AG04450 (cell line): Measurements from ENCODE around the gene KLK14. TPM values are rescaled to one million over a fixed set of nuclear protein-coding genes. Genes with fewer than 3 reads are reported as not detected.

ENCODE experiments used
- CTCF ChIA-PET: fragments of 300-600, 350-600 bp; formaldehyde crosslinking; extraction: SDS; loops from one replicate; lab custom pipeline; 2022; ENCODE audit warnings: antibody characterized with exemption, inconsistent platforms; lab: Charles Lee
- POLR2A ChIA-PET: fragments of 350-600 bp; formaldehyde crosslinking; extraction: SDS; loops from one replicate; lab custom pipeline; 2021; ENCODE audit warnings: antibody characterized with exemption, inconsistent platforms; lab: Yijun Ruan, JAX
- DNase-seq: peaks from one replicate; pipeline ENCODE4 v3.0.0-alpha.2; 2011; ENCODE audit warnings: low read depth, low spot score
- H3K27ac ChIP-seq: one replicate; pipeline ENCODE4 v1.5.1; 2012; ENCODE audit warnings: low read depth, low read length, control low read depth
- H3K27me3 ChIP-seq: one replicate; pipeline ENCODE4 v1.6.0; 2012; ENCODE audit warnings: low read length; ENCODE audit not compliant: control insufficient read depth, insufficient read depth
- H3K4me3 ChIP-seq: 2 replicates; pipeline ENCODE4 v1.5.1; 2011; ENCODE audit warnings: mild to moderate bottlenecking, low read depth, low read length, control low read depth
- H3K9me3 ChIP-seq: 2 replicates; pipeline ENCODE4 v1.5.1; 2012; ENCODE audit warnings: low read length; ENCODE audit not compliant: control insufficient read depth, insufficient read depth
- CTCF ChIP-seq: IDR thresholded peaks from 2 replicates; pipeline ENCODE4 v1.5.1; 2011; ENCODE audit warnings: low read depth, low read length, control low read depth, inconsistent platforms
- polyA plus RNA-seq: library from polyadenylated mRNA; depleted of rRNA; stranded (reverse); fragments of >200 nt; gene quantifications from 2 replicates; pipeline ENCODE4 v1.2.3, GENCODE V29; 2011

Gene KLK14
- polyA plus RNA-seq, 1 experiment: not detected

DNA sequence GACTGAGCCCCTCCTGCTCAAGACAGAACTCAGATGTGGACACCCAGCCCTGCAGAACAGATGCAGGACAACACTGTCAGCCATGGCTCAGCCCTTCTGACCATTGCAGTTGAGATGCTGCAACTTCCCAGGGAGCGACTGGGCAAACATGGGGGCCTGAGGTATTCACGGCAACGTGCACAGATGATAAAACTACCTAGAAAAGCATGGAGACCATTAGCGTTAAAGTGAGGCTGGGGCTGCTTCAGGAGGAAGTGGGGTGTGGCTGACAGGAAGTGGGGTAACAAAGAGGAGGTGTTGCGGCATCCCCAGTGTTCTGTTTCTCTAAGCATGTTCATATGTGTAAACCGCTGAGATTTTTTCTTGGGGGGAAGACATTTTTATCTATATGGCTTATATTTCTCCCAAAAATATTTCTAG lies 40.7 kb upstream of the KLK14 start:
- no peaks in the 10 kb centered on the region for H3K27me3 ChIP-seq
- H3K4me3 ChIP-seq: no peak overlapping the region
- DNase-seq: no peak
- ChIA-PET POLR2A (no interaction called here), CTCF (no interaction called here)
- no peak overlapping the region for H3K27ac ChIP-seq
- H3K9me3 ChIP-seq: no peaks in the 10 kb centered on the region
- no peak for TF ChIP-seq CTCF

GRCh38 chr19:51122112-51122981 lies 39.7 kb upstream of the KLK14 start:
- no peaks in the 10 kb centered on the region for H3K27me3 ChIP-seq
- H3K9me3 ChIP-seq: no peaks in the 10 kb centered on the region
- CTCF ChIA-PET: no interaction called here
- TF ChIP-seq CTCF: no peak
- no peak overlapping the region for H3K4me3 ChIP-seq
- POLR2A ChIA-PET: interaction anchor here (0.6 kb wide), 1 partner anchor 70 kb away, joined by 3 read pairs; no protein-coding TSS in a partner anchor
- no peak overlapping the region for H3K27ac ChIP-seq
- DNase-seq: no peak

DNA sequence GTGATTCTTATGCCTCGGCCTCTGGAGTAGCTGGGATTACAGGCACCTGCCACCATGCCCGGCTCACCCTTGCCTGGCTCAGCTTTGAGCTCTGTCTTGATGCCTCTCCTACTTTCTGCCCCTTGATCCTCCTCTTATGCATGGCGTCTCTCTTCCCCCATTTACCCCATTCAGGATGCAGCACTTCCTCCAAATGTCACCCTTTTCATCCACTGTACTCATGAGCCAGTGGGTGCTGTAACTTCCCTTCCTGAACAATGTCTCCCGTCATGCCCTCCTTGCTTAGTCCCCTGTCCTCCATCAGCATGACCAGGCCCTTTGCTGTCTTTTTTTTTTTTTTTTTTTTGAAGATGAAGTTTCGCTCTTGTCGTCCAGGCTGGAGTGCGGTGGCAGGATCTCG lies 38.6 kb upstream of the KLK14 start:
- Histone ChIP-seq H3K27ac (no peak overlapping the region), H3K27me3 (no peaks in the 10 kb centered on the region), H3K4me3 (no peak overlapping the region), H3K9me3 (no peaks in the 10 kb centered on the region)
- no peak for TF ChIP-seq CTCF
- no peak for DNase-seq
- POLR2A ChIA-PET: no interaction called here
- CTCF ChIA-PET: no interaction called here

- Histone ChIP-seq H3K9me3 (no peaks in the 10 kb centered on the region), H3K4me3 (no peak overlapping the region), H3K27ac (no peak overlapping the region), H3K27me3 (peaks cover 4% of the 10 kb centered on the region)
- ChIA-PET CTCF (no interaction called here), POLR2A (no interaction called here)
- no peak for DNase-seq
- no peak for TF ChIP-seq CTCF
These were observed 37.5 kb upstream of the KLK14 start for GRCh38 chr19:51120160-51120559.

GRCh38 chr19:51119611-51120010 lies 36.9 kb upstream of the KLK14 start:
- no peak for TF ChIP-seq CTCF
- peaks cover 4% of the 10 kb centered on the region for H3K27me3 ChIP-seq
- no peak overlapping the region for H3K4me3 ChIP-seq
- no peak overlapping the region for H3K27ac ChIP-seq
- POLR2A ChIA-PET: no interaction called here
- H3K9me3 ChIP-seq: no peaks in the 10 kb centered on the region
- CTCF ChIA-PET: no interaction called here
- DNase-seq: no peak
